ENCODE results near the gene PTPRG.

Gene PTPRG

DNA sequence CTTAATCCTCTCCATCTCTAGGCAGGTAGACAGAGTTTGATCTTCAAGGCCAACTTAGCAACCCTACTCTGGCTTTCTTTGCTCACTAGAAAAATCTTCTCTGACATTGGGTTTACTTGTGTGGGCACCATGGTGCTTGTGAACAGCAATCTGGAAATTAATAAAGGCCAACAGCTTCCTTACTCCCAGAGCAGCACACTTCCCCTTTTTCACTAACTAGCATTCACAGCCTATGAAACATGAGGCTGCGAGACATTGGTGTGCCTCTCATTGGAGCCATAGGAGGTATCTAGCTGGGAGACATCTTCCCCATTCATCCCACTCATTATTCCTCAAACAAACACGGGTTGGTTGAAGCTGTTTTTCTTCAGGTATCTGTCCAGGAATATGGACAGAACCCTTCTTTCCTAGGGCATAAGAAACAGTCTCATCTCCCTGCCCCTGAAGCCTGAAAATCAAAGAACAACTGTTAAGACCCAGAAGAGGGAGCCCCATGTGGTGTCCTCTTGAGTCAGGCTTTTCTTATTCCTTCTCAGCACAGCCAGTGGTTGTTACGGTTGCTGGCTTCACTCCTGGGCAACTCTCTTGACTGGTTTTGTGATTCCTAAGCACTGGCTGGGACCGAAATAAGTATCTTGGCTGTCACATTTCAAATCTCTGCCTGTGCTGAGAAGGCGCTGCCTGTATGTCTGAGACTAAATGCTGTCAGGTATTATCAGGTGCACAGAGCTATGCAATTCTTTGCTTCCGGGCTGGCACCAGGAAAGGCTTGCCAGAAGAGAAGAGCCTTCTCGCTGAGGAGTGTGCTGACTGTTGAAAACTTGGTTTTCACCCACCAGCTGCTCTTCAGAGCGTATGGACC is 617.6 kb downstream of the PTPRG start:
- no peak for DNase-seq

- DNase-seq: no peak
These were observed 619.1 kb downstream of the PTPRG start for GRCh38 chr3:62180514-62180913.

DNA sequence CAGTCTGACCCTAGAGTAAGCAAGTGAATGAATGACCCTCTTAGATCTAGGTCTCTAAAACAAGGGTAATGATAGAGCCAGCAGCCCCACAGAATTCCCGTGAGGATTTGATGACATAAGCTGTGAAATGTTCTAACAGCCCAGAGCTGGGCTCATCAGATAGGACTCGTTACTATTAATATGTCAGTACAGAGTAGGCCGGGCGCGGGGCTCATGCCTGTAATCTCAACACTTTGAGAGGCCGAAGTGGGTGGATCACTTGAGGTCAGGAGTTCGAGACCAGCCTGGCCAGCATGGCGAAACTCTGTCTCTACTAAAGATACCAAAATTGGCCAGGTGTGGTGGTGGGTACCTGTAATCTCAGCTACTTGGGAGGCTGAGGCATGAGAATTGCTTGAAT is 621.7 kb downstream of the PTPRG start:
- DNase-seq: no peak

DNA sequence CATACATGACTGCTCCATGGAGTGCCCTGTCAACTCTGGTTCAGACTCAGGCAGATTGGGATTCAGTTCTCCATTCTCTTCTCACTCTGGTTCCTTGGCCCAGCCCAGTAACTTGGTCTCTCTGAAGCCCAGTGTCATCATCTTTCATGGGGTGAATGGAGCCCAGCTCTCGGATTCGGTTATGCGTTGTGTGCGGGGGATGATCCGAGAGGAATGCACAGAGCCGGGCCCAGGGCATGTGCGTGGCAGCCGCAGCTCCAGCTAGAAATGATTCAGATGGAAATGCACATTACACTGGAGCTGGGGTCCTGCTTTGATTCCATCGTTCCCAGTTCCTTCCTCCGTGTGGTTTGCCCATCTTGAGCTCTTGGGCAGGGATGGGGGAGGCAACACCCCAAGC is 622.6 kb downstream of the PTPRG start:
- no peak for DNase-seq

DNA sequence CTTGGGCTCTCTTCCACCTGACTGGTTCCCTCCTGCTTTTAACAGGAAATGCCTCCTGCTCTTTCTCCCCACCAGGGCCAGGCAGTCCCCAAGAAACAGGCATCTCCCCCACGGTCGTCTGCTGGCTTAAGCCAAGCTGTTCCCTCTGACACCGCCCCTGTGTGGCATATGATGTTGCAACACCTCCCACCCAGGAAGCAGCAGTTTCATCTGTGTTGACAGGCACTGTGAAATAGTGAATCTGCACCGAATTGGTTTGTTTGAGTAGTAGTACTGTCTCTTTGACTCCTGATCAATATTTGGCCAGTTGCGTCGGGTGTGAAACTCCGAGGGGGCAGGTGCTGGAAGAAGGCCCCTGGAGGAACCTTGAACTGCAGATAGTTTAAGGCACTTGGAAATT is 623.2 kb downstream of the PTPRG start:
- no peak for DNase-seq

GRCh38 chr3:62187022-62187431 is 625.7 kb downstream of the PTPRG start:
- DNase-seq: peak; percentile 12

GRCh38 chr3:62188681-62189375 is 627.5 kb downstream of the PTPRG start:
- DNase-seq: peak; percentile 67

DNA sequence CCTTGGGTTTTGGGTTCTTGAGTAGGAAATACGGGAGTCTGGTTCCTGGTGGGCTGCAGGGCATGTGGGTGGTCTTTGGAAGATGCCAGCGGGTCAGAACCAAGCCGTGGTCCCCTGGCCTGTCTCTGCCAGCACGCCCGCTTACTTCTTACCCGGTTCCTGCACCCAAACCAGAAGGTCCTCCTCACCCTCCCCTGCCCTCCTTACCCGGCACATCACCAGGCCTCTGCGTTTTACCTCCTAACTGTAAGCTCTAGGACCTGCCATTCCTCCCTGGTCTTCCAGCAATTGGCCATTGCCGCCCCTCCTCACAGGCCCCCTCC is 628.0 kb downstream of the PTPRG start:
- no peak for DNase-seq

DNA sequence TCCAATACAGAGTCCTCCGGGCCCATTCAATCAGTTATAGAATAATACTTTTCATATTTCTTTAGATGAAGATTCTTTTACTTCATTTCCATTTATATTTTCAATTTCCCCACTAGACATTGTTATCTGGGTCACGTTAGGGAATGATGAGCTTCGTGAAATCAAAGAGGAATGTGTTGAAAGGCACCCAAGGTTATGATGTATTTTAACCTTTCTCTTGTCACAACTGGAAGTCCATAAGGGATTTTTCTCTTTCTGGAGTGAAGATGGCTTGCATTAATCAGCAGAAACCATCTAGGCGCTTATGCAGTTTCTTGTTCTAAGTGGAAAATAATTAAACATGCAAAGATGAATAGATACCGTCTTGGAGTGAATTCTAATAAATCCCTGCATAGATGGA is 631.5 kb downstream of the PTPRG start:
- no peak for DNase-seq

- no peak for DNase-seq
These were observed 632.4 kb downstream of the PTPRG start for GRCh38 chr3:62193586-62194345.

DNA sequence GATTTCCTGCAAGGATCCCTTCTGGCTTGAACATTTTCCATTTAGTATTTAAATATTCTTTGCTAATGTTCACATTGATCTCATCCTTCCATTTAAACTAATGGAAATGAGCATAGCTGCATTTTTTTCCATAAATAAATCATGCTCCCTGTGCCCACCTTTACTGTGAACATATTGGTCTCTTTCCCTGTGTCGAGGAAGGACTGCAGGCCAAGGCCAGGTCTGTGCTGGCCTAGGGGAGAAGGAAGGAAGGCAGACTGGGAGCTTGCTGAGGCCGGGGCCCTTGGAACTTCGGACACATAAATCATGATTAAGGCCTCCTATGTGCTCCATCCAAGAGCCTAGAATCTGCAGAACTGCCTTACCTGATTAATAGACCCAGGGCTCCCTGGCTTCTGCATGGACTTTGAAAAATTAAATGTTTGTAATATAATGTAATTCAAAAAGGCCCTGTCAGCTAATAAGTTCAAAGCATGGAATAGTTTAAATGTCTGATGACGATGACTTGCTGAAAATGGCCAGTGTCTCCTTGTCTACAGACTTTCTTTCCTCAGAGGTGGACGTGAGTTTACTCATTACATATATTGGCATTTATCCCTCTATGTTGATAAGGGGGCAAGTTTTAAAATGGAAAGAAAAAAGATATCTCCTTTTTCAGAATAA is 636.1 kb downstream of the PTPRG start:
- DNase-seq: no peak

DNA sequence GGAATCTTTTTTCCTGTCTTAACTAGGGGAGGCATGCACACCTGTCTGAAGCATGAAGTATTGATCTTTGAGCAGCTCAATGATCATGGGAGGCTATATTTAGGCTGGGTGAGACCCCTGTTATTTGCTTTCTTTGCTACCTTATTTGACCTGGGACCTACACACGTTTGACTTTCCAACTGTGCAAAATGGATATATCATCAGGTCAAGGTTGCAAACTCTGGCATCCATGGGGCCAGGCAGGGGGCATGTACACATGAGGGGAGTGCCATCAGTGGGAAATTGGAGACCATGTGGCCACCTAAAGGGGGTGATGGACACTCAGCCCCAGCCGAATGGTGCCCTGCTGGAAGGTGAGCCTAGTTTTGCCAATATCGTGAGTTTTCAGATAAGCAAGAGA is 637.8 kb downstream of the PTPRG start:
- no peak for DNase-seq

DNA sequence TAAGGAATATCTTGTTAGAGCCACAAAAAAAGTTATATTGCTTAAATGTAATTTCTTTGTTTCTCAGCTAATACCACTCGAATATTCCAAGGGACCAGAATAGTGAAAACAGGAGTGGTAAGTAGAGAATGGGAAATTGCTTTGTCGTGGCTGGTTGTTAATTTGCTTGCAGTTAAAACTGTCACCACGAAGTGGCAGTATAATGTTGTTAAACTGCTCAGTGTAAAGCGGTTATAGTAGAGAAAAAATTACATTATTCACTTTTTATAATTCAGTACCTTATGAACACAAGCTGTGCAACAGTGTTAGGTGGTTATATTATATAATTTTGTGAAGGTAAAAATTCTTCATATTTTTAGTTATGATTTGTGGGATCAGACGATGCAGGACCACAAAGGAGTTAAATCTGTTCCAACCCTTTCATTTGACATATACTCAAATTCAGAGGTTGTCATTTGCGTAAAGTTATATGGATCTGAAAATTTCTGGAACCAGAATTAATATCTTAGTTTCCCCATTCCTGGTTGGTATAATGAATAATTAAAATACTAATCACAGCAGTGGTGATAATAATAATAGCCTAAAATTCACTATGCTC is 640.2 kb downstream of the PTPRG start:
- peak; percentile 39 for DNase-seq

- no peak for DNase-seq
These were observed 641.8 kb downstream of the PTPRG start for GRCh38 chr3:62203152-62203551.

- DNase-seq: no peak
These were observed 642.2 kb downstream of the PTPRG start for GRCh38 chr3:62203561-62203960.

- DNase-seq: no peak
These were observed 645.8 kb downstream of the PTPRG start for GRCh38 chr3:62207197-62207596.

GRCh38 chr3:62208385-62208784 is 647.0 kb downstream of the PTPRG start:
- no peak for DNase-seq

DNA sequence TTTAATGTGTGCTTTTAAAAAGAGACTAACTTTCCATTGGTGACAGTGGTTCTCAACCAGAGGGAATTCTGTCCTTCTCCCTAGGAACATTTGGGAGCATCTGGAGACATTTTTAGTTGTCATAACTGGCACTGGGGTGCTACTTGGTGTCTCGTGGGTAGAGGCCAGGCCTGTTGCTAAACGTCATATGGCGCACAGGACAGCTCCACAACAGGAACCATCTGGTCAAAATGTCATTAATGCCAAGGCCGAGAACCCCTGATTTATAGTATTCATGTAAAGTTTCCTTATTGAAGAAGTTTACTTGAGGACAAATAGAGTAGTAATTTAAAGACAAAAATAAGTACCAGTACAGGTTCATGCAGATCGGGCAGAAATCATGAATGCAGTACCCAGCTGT is 647.7 kb downstream of the PTPRG start:
- no peak for DNase-seq

GRCh38 chr3:62210011-62210410 is 648.6 kb downstream of the PTPRG start:
- no peak for DNase-seq

GRCh38 chr3:62211675-62212429 is 650.5 kb downstream of the PTPRG start:
- DNase-seq: peak; percentile 0

DNA sequence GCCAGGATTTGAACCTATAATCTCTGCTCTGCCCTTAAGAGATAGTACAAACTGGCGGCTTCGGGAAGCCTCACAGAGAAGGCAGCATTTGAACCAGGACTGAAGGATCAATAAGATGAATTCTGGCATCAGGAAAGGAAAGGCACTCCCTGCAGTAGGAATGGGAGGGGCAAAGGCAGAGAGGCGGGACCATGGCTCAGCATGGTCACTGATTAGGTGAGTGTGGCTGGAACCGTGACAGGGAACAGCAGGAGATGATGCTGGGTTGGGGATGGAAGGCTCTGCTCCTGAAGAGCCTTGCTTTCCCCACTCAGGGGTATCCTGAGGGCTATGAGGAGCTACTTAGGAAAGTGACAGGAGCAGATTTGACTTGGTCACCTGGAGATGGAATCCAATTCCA is 653.5 kb downstream of the PTPRG start:
- DNase-seq: no peak

GRCh38 chr3:62220616-62221015 is 659.2 kb downstream of the PTPRG start:
- no peak for DNase-seq

All from DMS53 (cell line).